H9 (cell line): ENCODE data around the gene PPFIBP1. TPM values are rescaled to one million over a fixed set of nuclear protein-coding genes. Genes with fewer than 3 reads are reported as not detected.

ENCODE experiments used
- DNase-seq: peaks from one replicate; pipeline ENCODE4 v3.0.0-alpha.2; 2017
- H2AFZ ChIP-seq: one replicate; pipeline ENCODE4 v1.6.1; 2013; ENCODE audit warnings: mild to moderate bottlenecking, low read length, control low read depth, moderate library complexity
- H2AK5ac ChIP-seq: 2 replicates; pipeline ENCODE4 v1.6.1; 2013; ENCODE audit warnings: low read length, control low read depth, mixed read lengths; ENCODE audit not compliant: insufficient read length
- H2BK120ac ChIP-seq: one replicate; pipeline ENCODE4 v1.6.1; 2013; ENCODE audit warnings: low read depth, mild to moderate bottlenecking, low read length, control low read depth, inconsistent platforms; ENCODE audit not compliant: poor library complexity, severe bottlenecking
- H2BK12ac ChIP-seq: 2 replicates; pipeline ENCODE4 v1.6.1; 2013; ENCODE audit warnings: low read length, control low read depth, mixed read lengths, low read depth; ENCODE audit not compliant: insufficient read length
- H2BK15ac ChIP-seq: 2 replicates; pipeline ENCODE4 v1.6.1; 2013; ENCODE audit warnings: low read depth, low read length, control low read depth
- H2BK20ac ChIP-seq: one replicate; pipeline ENCODE4 v1.6.1; 2013; ENCODE audit warnings: low read depth, mild to moderate bottlenecking, low read length, control low read depth, inconsistent platforms; ENCODE audit not compliant: poor library complexity, severe bottlenecking
- H2BK5ac ChIP-seq: 2 replicates; pipeline ENCODE4 v1.6.1; 2013; ENCODE audit warnings: low read length, control low read depth, mixed read lengths; ENCODE audit not compliant: insufficient read length
- H3K14ac ChIP-seq: 2 replicates; pipeline ENCODE4 v1.6.1; 2013; ENCODE audit warnings: low read length, control low read depth; ENCODE audit not compliant: insufficient read depth
- H3K18ac ChIP-seq: 2 replicates; pipeline ENCODE4 v1.6.1; 2013; ENCODE audit warnings: low read depth, mild to moderate bottlenecking, mixed read lengths, low read length, control low read depth; ENCODE audit not compliant: insufficient read length
- H3K23ac ChIP-seq: 2 replicates; pipeline ENCODE4 v1.6.1; 2013; ENCODE audit warnings: low read length, control low read depth, mixed read lengths, low read depth; ENCODE audit not compliant: insufficient read length
- H3K23me2 ChIP-seq: 2 replicates; pipeline ENCODE4 v1.6.1; 2013; ENCODE audit warnings: low read depth, mild to moderate bottlenecking, mixed read lengths, low read length, control low read depth; ENCODE audit not compliant: insufficient read length, poor library complexity, severe bottlenecking
- H3K27ac ChIP-seq: 2 replicates; pipeline ENCODE4 v1.5.1; 2013; ENCODE audit warnings: low read length, control low read depth, mixed read lengths, low read depth; ENCODE audit not compliant: insufficient read length
- H3K27me3 ChIP-seq: 2 replicates; pipeline ENCODE4 v1.6.1; 2013; ENCODE audit warnings: low read length, control low read depth, inconsistent platforms; ENCODE audit not compliant: insufficient read depth
- H3K4ac ChIP-seq: 2 replicates; pipeline ENCODE4 v1.6.1; 2013; ENCODE audit warnings: low read depth, mild to moderate bottlenecking, control low read depth, inconsistent platforms, low read length, moderate library complexity
- H3K4me1 ChIP-seq: 2 replicates; pipeline ENCODE4 v1.6.1; 2013; ENCODE audit warnings: low read length, control low read depth, inconsistent platforms; ENCODE audit not compliant: insufficient read depth
- H3K4me2 ChIP-seq: 2 replicates; pipeline ENCODE4 v1.6.1; 2013; ENCODE audit warnings: low read length, control low read depth, mixed read lengths; ENCODE audit not compliant: insufficient read length, insufficient read depth
- H3K56ac ChIP-seq: 2 replicates; pipeline ENCODE4 v1.6.1; 2013; ENCODE audit warnings: low read depth, mild to moderate bottlenecking, mixed read lengths, low read length, control low read depth; ENCODE audit not compliant: insufficient read length
- H3K79me1 ChIP-seq: 2 replicates; pipeline ENCODE4 v1.6.1; 2013; ENCODE audit warnings: low read depth, mild to moderate bottlenecking, moderate library complexity, low read length, control low read depth, inconsistent platforms; ENCODE audit not compliant: insufficient read depth, poor library complexity, severe bottlenecking
- H3K79me2 ChIP-seq: 2 replicates; pipeline ENCODE4 v1.6.1; 2013; ENCODE audit warnings: low read length, control low read depth, inconsistent platforms; ENCODE audit not compliant: insufficient read depth
- H3K9ac ChIP-seq: 2 replicates; pipeline ENCODE4 v1.6.1; 2013; ENCODE audit warnings: low read length, control low read depth, mixed read lengths; ENCODE audit not compliant: insufficient read length; ENCODE audit errors: extremely low read depth
- H3K9me3 ChIP-seq: one replicate; pipeline ENCODE4 v1.6.1; 2013; ENCODE audit warnings: low read depth, low read length, inconsistent platforms; ENCODE audit not compliant: control insufficient read depth
- H3T11ph ChIP-seq: one replicate; pipeline ENCODE4 v1.6.1; 2013; ENCODE audit warnings: mild to moderate bottlenecking, low read length, control low read depth, inconsistent platforms
- H4K20me1 ChIP-seq: one replicate; pipeline ENCODE4 v1.6.1; 2013; ENCODE audit not compliant: control insufficient read depth, insufficient read length, insufficient read depth
- H4K5ac ChIP-seq: 2 replicates; pipeline ENCODE4 v1.6.1; 2013; ENCODE audit warnings: low read depth, mild to moderate bottlenecking, mixed read lengths, low read length, control low read depth; ENCODE audit not compliant: insufficient read length
- H4K8ac ChIP-seq: replicated peaks from 2 replicates; pipeline ENCODE4 v1.6.1; 2013; ENCODE audit warnings: low read length, control low read depth, mixed read lengths, low read depth; ENCODE audit not compliant: insufficient read length
- H4K91ac ChIP-seq: 2 replicates; pipeline ENCODE4 v1.6.1; 2013; ENCODE audit warnings: low read depth, mild to moderate bottlenecking, moderate library complexity, mixed read lengths, low read length, control low read depth; ENCODE audit not compliant: insufficient read length
- H3K27ac Mint-ChIP-seq, 3 experiments: 2 replicates in 2 of 3; 3 replicates in 1 of 3; pipeline ENCODE4 v1.8.0; 2020 to 2021; ENCODE audit warnings: mixed read lengths in 3 of 3, mild to moderate bottlenecking in 1 of 3, moderate library complexity in 1 of 3
- H3K27me3 Mint-ChIP-seq: 2 replicates; pipeline ENCODE4 v1.8.0; 2021; ENCODE audit warnings: low read depth, mild to moderate bottlenecking, moderate library complexity, mixed read lengths
- H3K36me3 Mint-ChIP-seq, 3 experiments: 2 replicates in 2 of 3; 3 replicates in 1 of 3; pipeline ENCODE4 v1.8.0; 2020 to 2021; ENCODE audit warnings: low read depth in 3 of 3, mixed read lengths in 3 of 3; ENCODE audit not compliant: insufficient read depth in 1 of 3
- H3K4me1 Mint-ChIP-seq, 2 experiments: 2 replicates each; pipeline ENCODE4 v1.8.0; 2020; ENCODE audit warnings: mixed read lengths in 2 of 2
- H3K4me3 Mint-ChIP-seq, 2 experiments: 2 replicates in 1 of 2; 3 replicates in 1 of 2; pipeline ENCODE4 v1.8.0; 2020 to 2021; ENCODE audit warnings: mild to moderate bottlenecking in 2 of 2, mixed read lengths in 2 of 2, moderate library complexity in 1 of 2
- H3K9me3 Mint-ChIP-seq, 2 experiments: 2 replicates in 1 of 2; 3 replicates in 1 of 2; pipeline ENCODE4 v1.8.0; 2020; ENCODE audit warnings: mild to moderate bottlenecking in 2 of 2, mixed read lengths in 2 of 2, moderate library complexity in 1 of 2
- WGBS: extraction: QIAGEN DNeasy Blood & Tissue Kit; methylation state at CpG from one replicate; pipeline ENCODE4 v1.1.7; 2013; ENCODE audit warnings: missing lambda C conversion rate, low lambda C conversion rate, mixed read lengths; ENCODE audit not compliant: insufficient read length; ENCODE audit errors: extremely low coverage; 5-methylcytosine and 5-hydroxymethylcytosine counted together
- total RNA-seq: library from RNA; stranded (reverse); gene quantifications from 2 replicates; pipeline ENCODE4 v1.2.1, GENCODE V29; 2021
- TF ChIP-seq, protein P1 (sequence below): fragments of 200-600 bp; sonication (generic); conservative IDR thresholded peaks from 3 replicates; pipeline ENCODE4 v1.8.0; 2021; ENCODE audit warnings: antibody characterized with exemption, mild to moderate bottlenecking

PPFIBP1 gene
- total RNA-seq, 1 experiment from 2014 or later: 29.2 TPM

DNA sequence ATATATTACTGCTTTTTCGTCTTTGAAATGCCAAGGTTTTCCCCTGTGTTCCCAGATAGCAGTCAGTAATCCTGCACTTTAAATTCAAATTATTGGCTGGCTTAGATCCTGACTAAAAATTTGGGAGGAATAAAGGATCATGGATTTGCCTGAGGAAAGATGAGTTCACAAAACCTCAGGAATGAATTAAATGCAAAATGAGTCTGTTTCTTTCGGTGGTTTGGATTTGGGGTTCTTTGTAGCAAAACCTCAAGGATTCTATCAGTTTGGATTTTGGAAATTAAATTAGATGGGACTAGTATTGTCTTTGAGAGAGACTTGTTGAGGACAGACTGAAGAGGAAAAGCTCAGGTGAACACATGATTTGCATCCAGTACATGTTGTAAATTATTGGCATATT is 36.1 kb downstream of the PPFIBP1 start:
- Mint-ChIP-seq H3K27me3 (no peaks in the 10 kb centered on the region), H3K27ac (peak overlapping the region in 1 of 3 experiments; percentile 49; a peak in 3 of 7 replicates), H3K9me3 (peaks cover 0 to 2% of the 10 kb centered on the region in 2 experiments; a peak in 1 of 5 replicates), H3K36me3 (peaks cover 0 to 8% (median 0%) of the 10 kb centered on the region in 3 experiments; a peak in 1 of 7 replicates), H3K4me1 (peaks cover 26 to 35% of the 10 kb centered on the region in 2 experiments), H3K4me3 (no peak overlapping the region)
- Histone ChIP-seq H3K9me3 (no peaks in the 10 kb centered on the region), H3K4ac (no peak overlapping the region), H4K20me1 (no peaks in the 10 kb centered on the region), H3K18ac (no peak overlapping the region), H3K79me2 (no peaks in the 10 kb centered on the region), H3K56ac (no peak overlapping the region), H3K4me1 (peaks cover 2% of the 10 kb centered on the region; the same call in 1 of the 2 replicates), H4K91ac (no peak overlapping the region), H2AK5ac (no peak overlapping the region), H3K27me3 (no peaks in the 10 kb centered on the region), H4K8ac (no peak overlapping the region), H2BK15ac (no peak overlapping the region), H3K23ac (no peak overlapping the region), H2AFZ (no peak overlapping the region), H2BK20ac (no peak overlapping the region), H3K4me2 (no peak overlapping the region), H3K27ac (no peak overlapping the region), H3K79me1 (no peaks in the 10 kb centered on the region), H4K5ac (no peak overlapping the region), H3K9ac (no peak overlapping the region), H3K14ac (no peak overlapping the region), H2BK120ac (no peak overlapping the region), H2BK12ac (no peak overlapping the region), H3K23me2 (no peaks in the 10 kb centered on the region), H3T11ph (no peak overlapping the region), H2BK5ac (no peak overlapping the region)
- no CpG with 5 or more reads among the region's 2 CpGs for WGBS
- TF ChIP-seq, protein P1, sequence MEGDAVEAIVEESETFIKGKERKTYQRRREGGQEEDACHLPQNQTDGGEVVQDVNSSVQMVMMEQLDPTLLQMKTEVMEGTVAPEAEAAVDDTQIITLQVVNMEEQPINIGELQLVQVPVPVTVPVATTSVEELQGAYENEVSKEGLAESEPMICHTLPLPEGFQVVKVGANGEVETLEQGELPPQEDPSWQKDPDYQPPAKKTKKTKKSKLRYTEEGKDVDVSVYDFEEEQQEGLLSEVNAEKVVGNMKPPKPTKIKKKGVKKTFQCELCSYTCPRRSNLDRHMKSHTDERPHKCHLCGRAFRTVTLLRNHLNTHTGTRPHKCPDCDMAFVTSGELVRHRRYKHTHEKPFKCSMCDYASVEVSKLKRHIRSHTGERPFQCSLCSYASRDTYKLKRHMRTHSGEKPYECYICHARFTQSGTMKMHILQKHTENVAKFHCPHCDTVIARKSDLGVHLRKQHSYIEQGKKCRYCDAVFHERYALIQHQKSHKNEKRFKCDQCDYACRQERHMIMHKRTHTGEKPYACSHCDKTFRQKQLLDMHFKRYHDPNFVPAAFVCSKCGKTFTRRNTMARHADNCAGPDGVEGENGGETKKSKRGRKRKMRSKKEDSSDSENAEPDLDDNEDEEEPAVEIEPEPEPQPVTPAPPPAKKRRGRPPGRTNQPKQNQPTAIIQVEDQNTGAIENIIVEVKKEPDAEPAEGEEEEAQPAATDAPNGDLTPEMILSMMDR: no peak
- DNase-seq: no peak
